Measurements from ENCODE around the gene MMP24OS.

MMP24OS gene

DNA sequence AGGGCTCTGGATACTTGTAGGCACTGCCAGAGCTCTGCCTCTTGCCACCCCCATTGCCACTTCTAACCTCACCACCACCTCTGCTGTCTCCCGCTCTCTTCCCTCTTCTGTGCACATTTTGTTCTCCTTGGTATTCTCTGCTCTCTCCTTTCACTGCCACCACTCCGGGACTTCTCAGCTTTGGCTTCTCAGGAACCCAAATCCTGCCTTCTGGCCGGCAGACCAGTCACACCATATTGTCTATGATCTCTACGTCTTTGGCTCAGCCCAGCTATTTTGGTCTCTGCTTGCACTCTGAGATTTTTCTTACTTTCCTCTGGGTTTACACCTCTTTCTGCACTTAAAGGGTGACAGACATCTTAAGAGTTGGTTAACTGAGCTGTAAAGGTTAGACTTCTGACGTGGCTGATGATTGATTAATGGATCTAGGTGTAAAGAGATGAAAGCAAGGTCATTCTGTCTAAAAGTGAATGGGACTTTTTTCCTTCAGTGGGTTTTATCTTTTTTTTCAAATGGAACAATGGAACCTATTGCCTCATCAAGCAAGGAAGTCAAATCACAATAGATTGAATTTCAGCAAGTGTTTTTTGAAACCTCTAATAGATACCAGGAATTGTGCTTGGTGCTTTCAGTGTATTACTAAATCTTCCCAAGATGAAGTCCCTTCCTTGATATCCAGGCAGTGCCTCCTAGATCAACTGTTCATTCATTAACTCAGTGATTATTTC is 37.7 kb downstream of the MMP24OS start:
- no peaks in the 10 kb centered on the region for H3K9me3 Mint-ChIP-seq (ENCODE audit: low read depth)
- H3K4me3 Mint-ChIP-seq = no peak overlapping the region
- peaks cover 3% of the 10 kb centered on the region for H3K27me3 Mint-ChIP-seq
- H3K4me1 Mint-ChIP-seq (ENCODE audit: low read depth) = no peaks in the 10 kb centered on the region
- H3K36me3 Mint-ChIP-seq = peaks cover 25% of the 10 kb centered on the region
- H3K27ac Mint-ChIP-seq = no peak overlapping the region

GRCh38 chr20:35238735-35239134 is 39.2 kb downstream of the MMP24OS start:
- H3K4me3 Mint-ChIP-seq = no peak overlapping the region
- H3K4me1 Mint-ChIP-seq (ENCODE audit: low read depth) = no peaks in the 10 kb centered on the region
- H3K36me3 Mint-ChIP-seq = peaks cover 31% of the 10 kb centered on the region
- no peak overlapping the region for H3K27ac Mint-ChIP-seq
- no peaks in the 10 kb centered on the region for H3K9me3 Mint-ChIP-seq (ENCODE audit: low read depth)
- H3K27me3 Mint-ChIP-seq = peaks cover 3% of the 10 kb centered on the region

DNA sequence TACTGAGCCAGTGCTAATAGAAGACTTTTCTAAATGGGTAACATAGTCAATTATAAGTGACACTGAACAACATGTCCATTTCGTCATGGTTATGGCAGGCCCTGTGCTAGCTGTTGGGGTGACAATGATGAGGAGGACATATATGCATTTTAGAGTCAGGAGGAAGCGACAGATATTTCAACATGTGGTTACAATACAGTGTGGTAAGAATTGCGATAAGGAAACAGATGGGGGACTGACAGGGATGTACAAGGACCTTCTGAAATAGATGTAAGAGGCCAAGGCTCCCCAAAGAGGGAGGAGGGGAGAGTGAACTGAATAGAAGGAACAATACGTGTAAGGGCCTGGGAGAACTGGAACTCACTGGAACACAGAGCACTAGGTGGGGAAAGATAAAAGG is 39.8 kb downstream of the MMP24OS start:
- no peak overlapping the region for H3K4me3 Mint-ChIP-seq
- H3K36me3 Mint-ChIP-seq = peaks cover 31% of the 10 kb centered on the region
- no peaks in the 10 kb centered on the region for H3K9me3 Mint-ChIP-seq (ENCODE audit: low read depth)
- H3K4me1 Mint-ChIP-seq (ENCODE audit: low read depth) = no peaks in the 10 kb centered on the region
- peaks cover 3% of the 10 kb centered on the region for H3K27me3 Mint-ChIP-seq
- no peak overlapping the region for H3K27ac Mint-ChIP-seq

- no peak overlapping the region for H3K27ac Mint-ChIP-seq
- no peaks in the 10 kb centered on the region for H3K9me3 Mint-ChIP-seq (ENCODE audit: low read depth)
- no peak overlapping the region for H3K4me3 Mint-ChIP-seq
- H3K4me1 Mint-ChIP-seq (ENCODE audit: low read depth) = no peaks in the 10 kb centered on the region
- H3K36me3 Mint-ChIP-seq = peaks cover 33% of the 10 kb centered on the region
- H3K27me3 Mint-ChIP-seq = peaks cover 3% of the 10 kb centered on the region
Measured at GRCh38 chr20:35237486-35237885, 40.4 kb downstream of the MMP24OS start.

DNA sequence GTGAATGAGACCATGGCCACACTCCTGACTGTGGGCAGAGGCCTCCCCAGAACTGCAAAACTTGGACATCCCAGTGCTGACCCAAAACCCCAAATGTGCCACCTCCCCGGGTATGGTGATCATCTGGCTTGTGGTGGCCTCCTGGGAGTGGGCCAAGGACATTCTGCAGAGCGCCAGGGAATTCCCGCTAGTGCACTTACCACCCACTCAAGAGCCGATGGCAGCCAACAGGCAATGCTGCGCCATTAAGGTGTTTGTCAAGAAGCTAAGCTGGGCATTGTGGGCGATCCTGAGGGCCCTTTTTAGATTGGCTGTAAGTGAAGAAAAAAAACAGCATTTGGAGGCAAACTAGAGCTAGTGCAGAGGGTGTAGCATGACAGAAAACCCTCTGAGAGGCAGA is 42.0 kb downstream of the MMP24OS start:
- Mint-ChIP-seq H3K36me3 (peaks cover 41% of the 10 kb centered on the region), H3K27ac (no peak overlapping the region)

GRCh38 chr20:35232575-35232974 is 45.3 kb downstream of the MMP24OS start:
- Mint-ChIP-seq H3K9me3 (ENCODE audit: low read depth) (no peaks in the 10 kb centered on the region), H3K27ac (no peak overlapping the region), H3K4me3 (no peak overlapping the region), H3K36me3 (peaks cover 43% of the 10 kb centered on the region), H3K27me3 (peaks cover 15% of the 10 kb centered on the region), H3K4me1 (ENCODE audit: low read depth) (peaks cover under 1% of the 10 kb centered on the region)

More for the DNA sequence above, 42.0 kb downstream of the MMP24OS start:
- H3K9me3 Mint-ChIP-seq (ENCODE audit: low read depth) = no peaks in the 10 kb centered on the region
- no peak overlapping the region for H3K4me3 Mint-ChIP-seq
- no peaks in the 10 kb centered on the region for H3K4me1 Mint-ChIP-seq (ENCODE audit: low read depth)
- peaks cover 4% of the 10 kb centered on the region for H3K27me3 Mint-ChIP-seq

GRCh38 chr20:35226884-35227681 is 50.8 kb downstream of the MMP24OS start:
- Mint-ChIP-seq H3K27me3 (peaks cover 28% of the 10 kb centered on the region), H3K4me3 (peak overlapping the region; percentile 79), H3K27ac (peak overlapping the region; percentile 16)

More at GRCh38 chr20:35226884-35227681, 50.8 kb downstream of the MMP24OS start:
- H3K4me1 Mint-ChIP-seq (ENCODE audit: low read depth) = peaks cover 11% of the 10 kb centered on the region
- H3K9me3 Mint-ChIP-seq (ENCODE audit: low read depth) = peaks cover 5% of the 10 kb centered on the region
- peaks cover 30% of the 10 kb centered on the region for H3K36me3 Mint-ChIP-seq
